DND-41 (cell line): ENCODE measurements around the gene COL20A1.
A peak's percentile ranks its signal among the peaks of the same experiment; 100 is the strongest.

Source experiments
- ATAC-seq: fragments of 200-7000 bp; cut with Tn5 transposase; 3 replicates; pipeline ENCODE4 v1.9.1; 2021; ENCODE audit warnings: low read depth; ENCODE audit not compliant: insufficient read depth
- DNase-seq: peaks from one replicate; pipeline ENCODE4 v3.0.0-alpha.2; 2020
- H2AFZ ChIP-seq: 2 replicates; pipeline ENCODE4 v1.6.0; 2012; ENCODE audit warnings: low read depth, low read length
- H3K27ac ChIP-seq: 2 replicates; pipeline ENCODE4 v1.5.1; 2012; ENCODE audit warnings: low read length, inconsistent platforms
- H3K27me3 ChIP-seq: fragments of 200-600 bp; sonication (generic); 2 replicates; pipeline ENCODE4 v1.6.0; 2012; ENCODE audit warnings: low read length, mild to moderate bottlenecking, inconsistent platforms; ENCODE audit not compliant: insufficient read depth, poor library complexity
- H3K36me3 ChIP-seq: 2 replicates; pipeline ENCODE4 v1.5.1; 2012; ENCODE audit warnings: low read length, inconsistent platforms; ENCODE audit not compliant: insufficient read depth
- H3K4me1 ChIP-seq: 2 replicates; pipeline ENCODE4 v1.5.1; 2012; ENCODE audit warnings: mild to moderate bottlenecking, low read length; ENCODE audit not compliant: insufficient read depth
- H3K4me2 ChIP-seq: 2 replicates; pipeline ENCODE4 v1.6.0; 2012; ENCODE audit warnings: mild to moderate bottlenecking, moderate library complexity, low read length, inconsistent platforms; ENCODE audit not compliant: insufficient read depth
- H3K4me3 ChIP-seq, 2 experiments: fragments of 200-600 bp in 1 of 2; shearing (Covaris generic) in 1 of 2; 2 replicates each; pipeline ENCODE4 v1.5.1; 2012 to 2016; ENCODE audit warnings: inconsistent platforms in 2 of 2, low read length in 2 of 2, mild to moderate bottlenecking in 2 of 2, low read depth in 1 of 2, moderate library complexity in 1 of 2
- H3K79me2 ChIP-seq: 2 replicates; pipeline ENCODE4 v1.6.0; 2012; ENCODE audit warnings: low read length, inconsistent platforms; ENCODE audit not compliant: insufficient read depth
- H3K9ac ChIP-seq: 2 replicates; pipeline ENCODE4 v1.6.0; 2012; ENCODE audit warnings: low read depth, mild to moderate bottlenecking, inconsistent platforms, low read length, moderate library complexity
- H3K9me3 ChIP-seq: 2 replicates; pipeline ENCODE4 v1.5.1; 2012; ENCODE audit warnings: low read length, moderate library complexity, mild to moderate bottlenecking, inconsistent platforms; ENCODE audit not compliant: insufficient read depth, severe bottlenecking
- H4K20me1 ChIP-seq: 2 replicates; pipeline ENCODE4 v1.6.0; 2012; ENCODE audit warnings: low read length; ENCODE audit not compliant: insufficient read depth
- CTCF ChIP-seq: IDR thresholded peaks from 2 replicates; pipeline ENCODE4 v1.5.1; 2012; ENCODE audit warnings: borderline replicate concordance, low read length, moderate library complexity, mild to moderate bottlenecking; ENCODE audit not compliant: poor library complexity, severe bottlenecking; ENCODE audit errors: extremely low read depth
- EZH2 ChIP-seq: IDR thresholded peaks from 3 replicates; pipeline ENCODE4 v1.6.1; 2012; ENCODE audit warnings: borderline replicate concordance, low read depth, mild to moderate bottlenecking, moderate library complexity, low read length, inconsistent platforms; ENCODE audit not compliant: severe bottlenecking

Gene COL20A1

GRCh38 chr20:63279931-63280330 is 13.1 kb upstream of the COL20A1 start:
- peaks cover 35% of the 10 kb centered on the region for H3K79me2 ChIP-seq
- H4K20me1 ChIP-seq: peaks cover 38% of the 10 kb centered on the region
- no peak overlapping the region for H3K9ac ChIP-seq
- no peaks in the 10 kb centered on the region for H3K27me3 ChIP-seq
- peaks cover 92% of the 10 kb centered on the region for H3K36me3 ChIP-seq
- DNase-seq: no peak
- ATAC-seq: no peak
- no peak overlapping the region for H3K4me3 ChIP-seq
- H2AFZ ChIP-seq: no peak overlapping the region
- peaks cover 28% of the 10 kb centered on the region for H3K4me1 ChIP-seq
- TF ChIP-seq EZH2 (no peak), CTCF (no peak)
- no peaks in the 10 kb centered on the region for H3K9me3 ChIP-seq
- no peak overlapping the region for H3K4me2 ChIP-seq
- H3K27ac ChIP-seq: no peak overlapping the region

GRCh38 chr20:63280371-63280770 is 12.6 kb upstream of the COL20A1 start:
- H3K4me3 ChIP-seq: no peak overlapping the region
- H3K4me1 ChIP-seq: peaks cover 28% of the 10 kb centered on the region
- no peak overlapping the region for H3K27ac ChIP-seq
- H2AFZ ChIP-seq: no peak overlapping the region
- TF ChIP-seq EZH2 (no peak), CTCF (no peak)
- no peak for DNase-seq
- H3K36me3 ChIP-seq: peaks cover 91% of the 10 kb centered on the region
- H4K20me1 ChIP-seq: peaks cover 34% of the 10 kb centered on the region
- peaks cover 32% of the 10 kb centered on the region for H3K79me2 ChIP-seq
- H3K27me3 ChIP-seq: no peaks in the 10 kb centered on the region
- no peak for ATAC-seq
- no peak overlapping the region for H3K4me2 ChIP-seq
- no peaks in the 10 kb centered on the region for H3K9me3 ChIP-seq
- no peak overlapping the region; the same call in 1 of the 2 replicates for H3K9ac ChIP-seq

GRCh38 chr20:63280929-63281545 is 11.9 kb upstream of the COL20A1 start:
- Histone ChIP-seq H3K79me2 (peaks cover 31% of the 10 kb centered on the region), H3K4me1 (peaks cover 32% of the 10 kb centered on the region)

More at GRCh38 chr20:63280929-63281545, 11.9 kb upstream of the COL20A1 start:
- Histone ChIP-seq H4K20me1 (peaks cover 27% of the 10 kb centered on the region), H3K4me2 (no peak overlapping the region), H3K27me3 (no peaks in the 10 kb centered on the region), H3K27ac (no peak overlapping the region), H3K9ac (no peak overlapping the region), H2AFZ (no peak overlapping the region), H3K9me3 (no peaks in the 10 kb centered on the region), H3K36me3 (peaks cover 91% of the 10 kb centered on the region), H3K4me3 (no peak overlapping the region)
- TF ChIP-seq CTCF (peak; percentile 63), EZH2 (no peak)
- DNase-seq: no peak
- no peak for ATAC-seq
